GM18519 (cell line): ENCODE results near the gene HDGFL2.
"Not testable (repeated sequence)": the region's sequence is repeated elsewhere in the genome, so short reads cannot be mapped to it uniquely, and the experiment has no call there.

Experiments used
- ATAC-seq: cut with Tn5 transposase; IDR thresholded peaks from one replicate; pipeline ENCODE4 v1.9.1; 2021; ENCODE audit warnings: mild to moderate bottlenecking, moderate library complexity; ENCODE audit not compliant: unreplicated experiment, low FRiP score

The HDGFL2 gene

GRCh38 chr19:4528843-4529242, 56.7 kb downstream of the HDGFL2 start:
- no peak for ATAC-seq

GRCh38 chr19:4529924-4530522, 57.9 kb downstream of the HDGFL2 start:
- ATAC-seq, result no peak

GRCh38 chr19:4531562-4532165, 59.6 kb downstream of the HDGFL2 start:
- no peak for ATAC-seq

GRCh38 chr19:4533334-4533733, 61.2 kb downstream of the HDGFL2 start:
- no peak for ATAC-seq

- no peak for ATAC-seq
These were observed 61.8 kb downstream of the HDGFL2 start for GRCh38 chr19:4533835-4534424.

- ATAC-seq, result no peak
These were observed 63.0 kb downstream of the HDGFL2 start, which contains the start of gene PLIN5 for GRCh38 chr19:4534836-4535658. Gene PLIN5 (minus strand): TSS chr19:4535224. CDS start chr19:4534074, 1,150 bp downstream.

GRCh38 chr19:4536798-4537197, 64.7 kb downstream of the HDGFL2 start:
- ATAC-seq, result no peak

GRCh38 chr19:4537953-4538600, 66.0 kb downstream of the HDGFL2 start:
- no peak for ATAC-seq

GRCh38 chr19:4538601-4538954, 66.5 kb downstream of the HDGFL2 start:
- ATAC-seq, result no peak

GRCh38 chr19:4539169-4539692, 67.1 kb downstream of the HDGFL2 start:
- no peak for ATAC-seq

GRCh38 chr19:4539693-4540581, 67.8 kb downstream of the HDGFL2 start, which contains the start of gene LRG1:
Gene LRG1 (minus strand): TSS chr19:4540036. CDS start chr19:4540013, 23 bp downstream.
- no peak for ATAC-seq

- no peak for ATAC-seq
These were observed 69.2 kb downstream of the HDGFL2 start for GRCh38 chr19:4541114-4541805.

- ATAC-seq, result not testable (repeated sequence)
These were observed 69.7 kb downstream of the HDGFL2 start for GRCh38 chr19:4541806-4542145.

GRCh38 chr19:4542896-4543841, 71.1 kb downstream of the HDGFL2 start:
- ATAC-seq, result no peak

- no peak for ATAC-seq
These were observed 71.9 kb downstream of the HDGFL2 start for GRCh38 chr19:4543842-4544647.

GRCh38 chr19:4547303-4548237, 75.5 kb downstream of the HDGFL2 start:
- ATAC-seq, result no peak
